Adrenal gland (tissue), 12 donors: ENCODE results near the gene ADGRE3. TPM values are rescaled to one million over a fixed set of nuclear protein-coding genes. Genes with fewer than 3 reads are reported as not detected.

Experiments used
- DNase-seq, 7 donors: peaks; one replicate each; pipeline ENCODE4 v3.0.0-alpha.2; 2019 to 2020
- H3K27ac ChIP-seq, 5 donors: fragments of 200-600 bp; sonication (generic) in 4 of 5; 1 replicate in 3 of 5; 2 replicates in 2 of 5; pipeline versions ENCODE4 v1.5.1 to v1.8.0; 2016 to 2020; ENCODE audit warnings: mild to moderate bottlenecking in 1 of 5
- H3K27me3 ChIP-seq: fragments of 200-600 bp; 2 replicates; pipeline ENCODE4 v1.8.0; 2021
- H3K36me3 ChIP-seq, 2 donors: fragments of 200-600 bp; replicated peaks in 1 of 2; 1 replicate in 1 of 2; 2 replicates in 1 of 2; pipeline versions ENCODE4 v1.5.1 to v1.8.0; 2018 to 2022
- H3K4me1 ChIP-seq, 2 donors: fragments of 200-600 bp; replicated peaks in 1 of 2; 1 replicate in 1 of 2; 2 replicates in 1 of 2; pipeline versions ENCODE4 v1.5.1 to v1.8.0; 2018 to 2021
- H3K4me3 ChIP-seq, 4 donors: fragments of 200-600 bp; sonication (generic) in 3 of 4; one replicate each; pipeline ENCODE4 v1.5.1; 2016 to 2018
- H3K9me3 ChIP-seq, 3 donors: fragments of 200-600 bp; sonication (generic) in 1 of 3; replicated peaks in 1 of 3; 1 replicate in 2 of 3; 2 replicates in 1 of 3; pipeline versions ENCODE4 v1.5.1 to v1.8.0; 2016 to 2021
- POLR2A ChIP-seq, 2 donors: fragments of 450-650 bp; IDR thresholded peaks; one replicate each; pipeline ENCODE4 v1.6.1; 2017; ENCODE audit warnings: antibody characterized with exemption in 2 of 2, mild to moderate bottlenecking in 2 of 2, moderate library complexity in 1 of 2
- WGBS, 4 donors: extraction: QIAGEN DNeasy Blood & Tissue Kit in 2 of 4; methylation state at CpG; one replicate each; pipeline versions ENCODE4 v1.1.5 to v1.1.7; 2013 to 2017; 5-methylcytosine and 5-hydroxymethylcytosine counted together
- intact Hi-C, 2 donors: fragments of 100-400 bp; cut with DNase I; formaldehyde crosslinking; loops; one replicate each; pipeline versions ENCODE4 v1.14.1 to v1.15.0; 2022 to 2023
- polyA plus RNA-seq, 3 donors: library from polyadenylated mRNA; stranded (reverse); fragments of 200-250 nt in 2 of 3; fragments of 350-450 nt in 1 of 3; fragmentation: Illumina TruSeq in 1 of 3; extraction: RNeasy Lipid Tissue Mini Kit (QIAGEN cat#74804) in 1 of 3; gene quantifications; one replicate each; pipeline ENCODE4 v1.2.3, GENCODE V29; 2013 to 2014
- total RNA-seq, 9 donors: library from RNA; depleted of rRNA in 4 of 9; stranded (reverse); fragments of >200 nt in 4 of 9; fragments of 120-200 nt in 1 of 9; fragmentation: NEBNext Ultra II Directional in 1 of 9; extraction: Animal tissue kit (Norgen Biotek cat#: 25700) in 1 of 9; gene quantifications; one replicate each; pipeline versions ENCODE4 v1.1.0 to v1.2.4, GENCODE V29; 2013 to 2023
- TF ChIP-seq, protein P1 (sequence below), 6 experiments: fragments of 450-650 bp in 4 of 6; fragments of 200-600 bp in 2 of 6; sonication (generic) in 1 of 6; IDR thresholded peaks; 1 replicate in 5 of 6; 2 replicates in 1 of 6; pipeline versions ENCODE4 v1.5.1 to v1.8.0; 2016 to 2021; ENCODE audit warnings: antibody characterized with exemption in 6 of 6, mild to moderate bottlenecking in 2 of 6, moderate library complexity in 1 of 6
- donor health status: healthy with polysubstance abuse.
- donor health status: Bipolar disorder and iron deficiency.
- donor health status: DM: yes; HTN: yes; CAD: no.
- donor health status: DM: no; HTN: no; CAD: no.
- donor health status: DM: no; HTN: no; CAD: no.
- donor health status: DM: yes; HTN: yes; CAD: no.

Gene ADGRE3
- total and polyA plus RNA-seq, 12 donors, result 0.06 to 0.39 TPM; not detected in 10

GRCh38 chr19:14577885-14578427 lies 96.7 kb downstream of the ADGRE3 start:
- 56 to 64% (median 60%) methylated on average over 3 to 6 of the region's 6 CpGs for WGBS, 4 donors
- TF ChIP-seq, protein P1, sequence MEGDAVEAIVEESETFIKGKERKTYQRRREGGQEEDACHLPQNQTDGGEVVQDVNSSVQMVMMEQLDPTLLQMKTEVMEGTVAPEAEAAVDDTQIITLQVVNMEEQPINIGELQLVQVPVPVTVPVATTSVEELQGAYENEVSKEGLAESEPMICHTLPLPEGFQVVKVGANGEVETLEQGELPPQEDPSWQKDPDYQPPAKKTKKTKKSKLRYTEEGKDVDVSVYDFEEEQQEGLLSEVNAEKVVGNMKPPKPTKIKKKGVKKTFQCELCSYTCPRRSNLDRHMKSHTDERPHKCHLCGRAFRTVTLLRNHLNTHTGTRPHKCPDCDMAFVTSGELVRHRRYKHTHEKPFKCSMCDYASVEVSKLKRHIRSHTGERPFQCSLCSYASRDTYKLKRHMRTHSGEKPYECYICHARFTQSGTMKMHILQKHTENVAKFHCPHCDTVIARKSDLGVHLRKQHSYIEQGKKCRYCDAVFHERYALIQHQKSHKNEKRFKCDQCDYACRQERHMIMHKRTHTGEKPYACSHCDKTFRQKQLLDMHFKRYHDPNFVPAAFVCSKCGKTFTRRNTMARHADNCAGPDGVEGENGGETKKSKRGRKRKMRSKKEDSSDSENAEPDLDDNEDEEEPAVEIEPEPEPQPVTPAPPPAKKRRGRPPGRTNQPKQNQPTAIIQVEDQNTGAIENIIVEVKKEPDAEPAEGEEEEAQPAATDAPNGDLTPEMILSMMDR (IDR thresholded peaks at IDR 0.05), result no peak
- no peak for TF ChIP-seq POLR2A (IDR thresholded peaks at IDR 0.05)
- H3K9me3 ChIP-seq, result no peaks in the 10 kb centered on the region
- H3K4me3 ChIP-seq, result no peak overlapping the region
- H3K36me3 ChIP-seq, result no peaks in the 10 kb centered on the region
- H3K4me1 ChIP-seq, result peaks cover 0 to 5% of the 10 kb centered on the region in 2 donors
- H3K27ac ChIP-seq, result no peak overlapping the region
- H3K27me3 ChIP-seq, result no peaks in the 10 kb centered on the region
- intact Hi-C loops, result no loop called here
- no peak for DNase-seq

GRCh38 chr19:14577264-14577663 lies 97.4 kb downstream of the ADGRE3 start:
- Histone ChIP-seq H3K4me3 (no peak overlapping the region), H3K27ac (no peak overlapping the region), H3K4me1 (peaks cover 0 to 5% of the 10 kb centered on the region in 2 donors), H3K27me3 (no peaks in the 10 kb centered on the region), H3K36me3 (no peaks in the 10 kb centered on the region), H3K9me3 (no peaks in the 10 kb centered on the region)
- WGBS, 4 donors, result 69 to 79% (median 74%) methylated on average over 5 of the region's 5 CpGs
- no peak for DNase-seq
- TF ChIP-seq POLR2A (IDR thresholded peaks at IDR 0.05), result no peak
- TF ChIP-seq, protein P1 (IDR thresholded peaks at IDR 0.05), result no peak
- intact Hi-C loops, result no loop called here

DNA sequence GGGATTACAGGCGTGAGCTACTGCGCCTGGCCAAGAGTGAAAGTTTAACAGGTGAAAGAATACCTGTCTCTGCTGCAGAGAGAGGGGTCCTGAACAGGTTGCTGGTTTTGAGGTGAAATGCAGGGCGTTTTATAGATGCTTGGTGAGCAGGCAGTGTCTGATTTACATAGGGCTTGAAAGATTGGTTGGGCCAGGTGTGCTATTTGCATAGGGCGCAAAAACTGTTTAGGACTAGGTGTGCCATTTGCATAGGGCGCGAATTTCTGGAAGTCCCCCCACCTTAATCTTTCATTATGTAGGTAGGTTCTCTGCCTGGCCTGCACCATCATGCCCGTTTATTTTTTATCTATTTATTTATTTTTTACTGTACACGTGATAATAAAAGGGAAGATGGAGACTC lies 98.3 kb downstream of the ADGRE3 start:
- Histone ChIP-seq H3K4me1 (peaks cover under 1 to 5% of the 10 kb centered on the region in 2 donors), H3K4me3 (no peak overlapping the region), H3K27me3 (no peaks in the 10 kb centered on the region), H3K27ac (no peak overlapping the region), H3K9me3 (no peaks in the 10 kb centered on the region), H3K36me3 (no peaks in the 10 kb centered on the region)
- WGBS, 4 donors, result 76 to 82% (median 82%) methylated on average over 8 of the region's 8 CpGs
- TF ChIP-seq POLR2A (IDR thresholded peaks at IDR 0.05), result no peak
- TF ChIP-seq, protein P1 (IDR thresholded peaks at IDR 0.05), result no peak
- intact Hi-C loops, result no loop called here
- DNase-seq, result no peak

DNA sequence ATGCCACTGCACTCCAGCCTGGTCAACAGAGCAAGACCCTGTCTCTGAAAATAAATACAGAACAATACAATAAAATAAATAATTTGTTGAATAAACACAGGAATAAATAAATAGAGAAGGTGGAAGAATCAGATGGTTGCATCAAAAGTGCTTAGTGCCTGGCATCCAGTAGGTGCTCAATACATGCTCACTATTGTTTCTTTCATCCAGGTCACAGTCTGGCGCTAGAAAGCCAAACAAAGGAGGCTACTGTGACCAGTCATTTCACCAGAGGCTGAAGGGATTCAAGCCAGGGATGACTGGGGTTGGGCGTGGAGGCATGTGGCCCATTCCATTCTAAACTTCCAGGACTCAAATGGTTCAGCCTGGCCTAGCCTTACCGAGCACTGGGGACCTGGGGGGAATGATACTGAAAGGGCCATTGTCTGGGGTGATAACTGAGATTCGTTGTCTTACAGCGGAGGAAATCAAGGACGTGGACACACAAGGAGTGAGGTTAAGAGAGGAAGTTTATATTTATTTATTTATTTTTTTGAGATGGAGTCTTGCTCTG lies 99.1 kb downstream of the ADGRE3 start:
- peaks cover 9 to 13% of the 10 kb centered on the region in 2 donors for H3K4me1 ChIP-seq
- intact Hi-C loops, result no loop called here
- H3K27me3 ChIP-seq, result no peaks in the 10 kb centered on the region
- no peaks in the 10 kb centered on the region for H3K36me3 ChIP-seq
- TF ChIP-seq POLR2A (IDR thresholded peaks at IDR 0.05), result no peak
- TF ChIP-seq, protein P1 (IDR thresholded peaks at IDR 0.05), result no peak
- no peak for DNase-seq
- no peak overlapping the region for H3K4me3 ChIP-seq
- 75 to 86% (median 82%) methylated on average over 6 of the region's 6 CpGs for WGBS, 4 donors
- no peak overlapping the region for H3K27ac ChIP-seq
- no peaks in the 10 kb centered on the region for H3K9me3 ChIP-seq
